ENCODE measurements around the gene KCNQ2.

GRCh38 chr20:63501818-63502670 is 29.6 kb upstream of the KCNQ2 start:
- TF ChIP-seq NFIC (IDR thresholded peaks at IDR 0.05) (no peak), EGR1 (IDR thresholded peaks at IDR 0.05) (no peak), FOXM1 (IDR thresholded peaks at IDR 0.05; ENCODE audit: borderline replicate concordance, low read depth) (no peak), RAD21 (IDR thresholded peaks at IDR 0.05; ENCODE audit: low read depth) (no peak), MAX (IDR thresholded peaks at IDR 0.05) (no peak), REST (IDR thresholded peaks at IDR 0.05; ENCODE audit: low read depth) (no peak), YY1 (IDR thresholded peaks at IDR 0.05; ENCODE audit: low read depth) (no peak), CEBPB (IDR thresholded peaks at IDR 0.05) (no peak), EP300 (IDR thresholded peaks at IDR 0.05; ENCODE audit: borderline replicate concordance) (no peak), CREB1 (IDR thresholded peaks at IDR 0.05; ENCODE audit: low read depth) (no peak), TAF1 (IDR thresholded peaks at IDR 0.05; ENCODE audit: low read depth) (no peak)
